Activated T-cell treated with anti-CD3 and anti-CD28 coated beads, Interleukin-2, amount 50 U/mL, for 72 hours (primary cell): Measurements from ENCODE around the gene DAGLA. TPM values are rescaled to one million over a fixed set of nuclear protein-coding genes. Genes with fewer than 3 reads are reported as not detected.

Experiments
- ATAC-seq, 2 donors: fragments of 150-1000 bp; cut with Tn5 transposase; replicated peaks in 1 of 2; 2 replicates each; pipeline ENCODE4 v1.10.0; 2021; ENCODE audit warnings: moderate library complexity in 2 of 2, mild to moderate bottlenecking in 1 of 2
- DNase-seq, 2 donors: peaks; one replicate each; pipeline ENCODE4 v3.0.0; 2021 to 2022; ENCODE audit warnings: mixed read lengths in 1 of 2
- H3K27ac Mint-ChIP-seq: one replicate; pipeline ENCODE4 v1.8.0; 2022; ENCODE audit warnings: mild to moderate bottlenecking, moderate library complexity, mixed read lengths
- H3K27me3 Mint-ChIP-seq: one replicate; pipeline ENCODE4 v1.8.0; 2022; ENCODE audit warnings: low read depth, mixed read lengths
- H3K36me3 Mint-ChIP-seq, 2 donors: one replicate each; pipeline ENCODE4 v1.8.0; 2022; ENCODE audit warnings: mixed read lengths in 2 of 2, mild to moderate bottlenecking in 1 of 2; ENCODE audit not compliant: insufficient read depth in 2 of 2
- H3K4me1 Mint-ChIP-seq: one replicate; pipeline ENCODE4 v1.8.0; 2022; ENCODE audit warnings: low read depth, mixed read lengths
- H3K4me3 Mint-ChIP-seq, 2 donors: one replicate each; pipeline ENCODE4 v1.8.0; 2022; ENCODE audit warnings: mild to moderate bottlenecking in 2 of 2, mixed read lengths in 2 of 2, moderate library complexity in 2 of 2
- H3K9me3 Mint-ChIP-seq, 2 donors: one replicate each; pipeline ENCODE4 v1.8.0; 2022; ENCODE audit warnings: mixed read lengths in 2 of 2
- total RNA-seq, 2 donors: library from RNA; stranded (reverse); gene quantifications; one replicate each; pipeline ENCODE4 v1.2.3, GENCODE V29; 2022

The DAGLA gene
- total RNA-seq, 2 donors from 2014 or later, result 0.05 to 0.09 TPM

DNA sequence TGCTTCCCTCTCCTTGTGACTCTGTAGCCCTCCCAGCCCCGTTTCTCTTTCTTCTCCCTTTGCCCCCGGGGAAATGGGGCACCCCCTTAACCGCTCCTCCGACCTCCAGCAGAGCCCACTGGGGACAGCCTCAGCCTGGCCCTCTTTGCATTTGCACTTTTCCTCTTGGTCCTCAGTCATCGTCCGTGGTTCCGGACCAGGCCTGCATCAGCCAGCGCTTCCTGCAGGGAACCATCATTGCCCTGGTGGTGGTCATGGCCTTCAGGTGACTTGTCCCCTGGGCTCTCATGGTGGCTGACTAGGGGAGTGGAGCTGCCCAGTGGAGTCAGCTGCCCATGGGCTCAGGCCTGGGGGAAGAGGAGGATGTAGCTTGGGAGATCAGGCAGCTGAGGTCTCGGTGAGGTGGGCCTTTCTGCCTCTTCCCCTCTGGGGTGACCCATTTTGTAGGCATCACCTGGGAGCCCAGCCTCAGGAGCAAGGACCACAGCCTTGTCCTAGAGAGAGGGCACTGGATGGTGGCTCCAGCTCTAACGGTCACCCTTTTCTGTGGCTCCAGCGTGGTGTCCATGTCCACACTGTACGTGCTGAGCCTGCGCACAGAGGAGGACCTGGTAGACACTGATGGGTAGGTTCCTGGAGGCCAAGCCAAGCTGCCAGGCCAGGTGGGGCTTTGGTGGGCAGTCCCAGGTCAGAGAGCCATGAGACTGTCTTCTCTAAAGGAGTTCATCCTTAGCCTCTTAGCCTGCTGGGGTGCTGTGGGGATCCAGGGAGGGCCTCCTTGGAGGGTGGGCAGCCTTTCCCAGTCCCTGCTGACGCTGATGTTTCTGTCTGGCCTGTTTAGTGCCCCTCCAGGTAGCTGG lies 99.7 kb downstream of the DAGLA start:
- Mint-ChIP-seq H3K4me1 (peaks cover 17% of the 10 kb centered on the region), H3K4me3 (no peak overlapping the region), H3K36me3 (peaks cover 0 to 2% of the 10 kb centered on the region in 2 donors), H3K27ac (no peak overlapping the region), H3K27me3 (no peaks in the 10 kb centered on the region), H3K9me3 (no peaks in the 10 kb centered on the region)
- ATAC-seq (no peak), DNase-seq (no peak)

DNA sequence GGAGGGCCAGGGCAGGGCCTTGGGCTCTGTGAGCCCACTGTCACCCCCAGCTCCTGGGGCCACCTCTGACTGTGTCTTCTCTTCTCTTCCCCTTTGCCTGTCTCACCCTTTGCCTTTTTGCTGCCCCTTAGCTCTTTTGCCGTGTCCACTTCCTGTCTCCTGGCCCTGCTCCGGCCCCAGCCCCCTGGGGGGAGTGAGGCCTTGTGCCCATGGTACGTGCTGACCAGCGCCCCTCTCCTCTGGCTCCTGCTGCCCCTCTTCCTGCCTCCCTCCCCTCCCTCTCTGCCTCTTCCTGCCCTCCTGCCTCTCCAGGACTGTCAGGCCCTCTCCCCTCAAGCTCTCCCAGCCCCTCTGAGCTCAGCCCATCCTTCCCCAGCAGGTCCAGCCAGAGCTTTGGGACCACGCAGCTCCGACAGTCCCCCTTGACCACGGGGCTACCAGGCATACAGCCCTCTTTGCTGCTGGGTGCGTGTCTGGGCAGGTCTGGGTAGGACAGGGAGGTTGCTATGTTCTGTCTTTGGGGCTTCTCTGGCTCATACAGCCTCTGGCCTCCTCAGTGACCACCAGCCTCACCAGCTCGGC lies 100.5 kb downstream of the DAGLA start:
- no peak for DNase-seq
- no peak for ATAC-seq
- Mint-ChIP-seq H3K4me1 (peaks cover 17% of the 10 kb centered on the region), H3K27ac (no peak overlapping the region), H3K27me3 (no peaks in the 10 kb centered on the region), H3K4me3 (no peak overlapping the region), H3K36me3 (peaks cover 0 to 4% of the 10 kb centered on the region in 2 donors), H3K9me3 (no peaks in the 10 kb centered on the region)

GRCh38 chr11:61781585-61781984 lies 101.4 kb downstream of the DAGLA start:
- ATAC-seq (no peak), DNase-seq (no peak)
- peaks cover 13% of the 10 kb centered on the region for H3K4me1 Mint-ChIP-seq
- H3K27ac Mint-ChIP-seq, result no peak overlapping the region
- H3K36me3 Mint-ChIP-seq, result peaks cover 0 to 4% of the 10 kb centered on the region in 2 donors
- H3K9me3 Mint-ChIP-seq, result no peaks in the 10 kb centered on the region
- no peaks in the 10 kb centered on the region for H3K27me3 Mint-ChIP-seq
- H3K4me3 Mint-ChIP-seq, result no peak overlapping the region

- peaks cover 6% of the 10 kb centered on the region for H3K4me1 Mint-ChIP-seq
- no peak overlapping the region for H3K4me3 Mint-ChIP-seq
- DNase-seq (no peak), ATAC-seq (no peak)
- peaks cover 0 to 4% of the 10 kb centered on the region in 2 donors for H3K36me3 Mint-ChIP-seq
- no peaks in the 10 kb centered on the region for H3K9me3 Mint-ChIP-seq
- H3K27me3 Mint-ChIP-seq, result no peaks in the 10 kb centered on the region
- H3K27ac Mint-ChIP-seq, result no peak overlapping the region
Measured at GRCh38 chr11:61782299-61782698, 102.1 kb downstream of the DAGLA start.

DNA sequence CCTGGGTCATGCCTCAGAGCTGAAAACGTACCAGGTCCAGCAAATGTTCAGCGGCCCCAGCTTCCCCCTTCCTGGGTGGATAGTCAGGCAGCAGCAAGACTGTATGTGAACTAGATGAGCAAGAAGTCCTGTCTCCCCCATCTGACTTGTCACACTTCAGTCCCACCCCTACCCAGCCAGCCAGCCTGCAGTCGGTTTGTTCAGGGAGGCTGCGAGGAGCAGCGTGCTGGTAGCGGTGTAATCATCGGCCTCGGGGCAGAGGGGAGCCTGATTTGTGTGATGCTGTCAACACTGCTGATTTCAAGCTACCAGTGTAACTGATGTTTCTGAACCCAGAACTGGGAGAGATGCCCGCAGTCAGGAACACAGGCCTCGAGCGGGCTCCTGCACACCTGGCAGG lies 102.7 kb downstream of the DAGLA start:
- DNase-seq, result no peak
- Mint-ChIP-seq H3K36me3 (peaks cover 0 to 4% of the 10 kb centered on the region in 2 donors), H3K4me3 (no peak overlapping the region), H3K27me3 (no peaks in the 10 kb centered on the region), H3K9me3 (no peaks in the 10 kb centered on the region), H3K4me1 (peaks cover 4% of the 10 kb centered on the region), H3K27ac (no peak overlapping the region)
- no peak for ATAC-seq

- ATAC-seq, result no peak
- Mint-ChIP-seq H3K4me3 (no peak overlapping the region), H3K9me3 (no peaks in the 10 kb centered on the region), H3K27ac (no peak overlapping the region), H3K36me3 (peaks cover 4 to 8% of the 10 kb centered on the region in 2 donors), H3K4me1 (no peaks in the 10 kb centered on the region), H3K27me3 (no peaks in the 10 kb centered on the region)
- no peak for DNase-seq
Measured at GRCh38 chr11:61783717-61784505, 103.7 kb downstream of the DAGLA start.

DNA sequence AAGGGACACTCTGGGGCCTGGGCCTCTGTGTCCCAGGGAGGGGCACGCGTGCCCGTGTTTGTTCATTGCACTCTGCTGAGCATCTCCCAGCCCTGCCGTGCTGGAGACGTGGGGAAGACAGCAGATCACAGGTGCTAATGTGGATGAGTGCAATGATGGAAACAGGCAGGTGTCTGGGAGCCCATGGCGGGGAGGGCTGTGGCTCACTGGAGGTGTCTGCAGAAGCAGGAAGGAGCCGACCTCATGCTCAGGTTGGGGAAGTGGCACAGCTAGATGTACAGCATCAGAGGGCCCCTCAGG lies 104.3 kb downstream of the DAGLA start:
- no peak for DNase-seq
- Mint-ChIP-seq H3K9me3 (no peaks in the 10 kb centered on the region), H3K36me3 (peaks cover 4 to 8% of the 10 kb centered on the region in 2 donors), H3K4me1 (peaks cover 2% of the 10 kb centered on the region), H3K4me3 (no peak overlapping the region), H3K27me3 (no peaks in the 10 kb centered on the region), H3K27ac (no peak overlapping the region)
- no peak for ATAC-seq

DNA sequence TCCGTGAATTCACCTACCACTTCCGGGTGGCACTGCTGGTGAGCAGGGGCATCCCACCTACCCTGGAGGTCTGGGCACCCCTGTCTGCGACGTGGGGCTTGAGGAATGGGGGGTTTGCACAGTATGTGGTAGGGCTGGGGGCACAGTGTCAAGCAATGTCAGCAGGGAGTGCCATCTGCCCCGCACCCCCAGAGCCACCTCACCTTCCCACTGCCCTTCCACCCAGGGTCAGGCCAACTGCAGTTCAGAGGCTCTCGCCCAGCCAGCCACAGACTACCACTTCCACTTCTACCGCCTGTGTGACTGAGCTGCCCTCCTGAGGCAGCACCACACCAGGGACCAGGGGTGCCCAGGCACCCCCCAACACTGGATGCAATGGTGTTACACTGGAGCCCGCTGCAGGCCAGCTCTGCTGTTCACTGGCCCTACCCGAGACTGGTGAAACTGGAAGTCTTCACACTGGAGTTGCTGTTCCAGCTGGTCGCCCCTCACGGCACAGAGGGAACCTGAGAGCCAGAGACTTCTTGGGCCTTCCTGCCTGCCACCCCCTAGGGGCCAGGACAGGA lies 105.7 kb downstream of the DAGLA start:
- no peak for DNase-seq
- H3K27ac Mint-ChIP-seq, result no peak overlapping the region
- H3K9me3 Mint-ChIP-seq, result no peaks in the 10 kb centered on the region
- H3K4me3 Mint-ChIP-seq, result no peak overlapping the region
- peaks cover 13% of the 10 kb centered on the region for H3K4me1 Mint-ChIP-seq
- no peak for ATAC-seq
- H3K27me3 Mint-ChIP-seq, result no peaks in the 10 kb centered on the region
- peaks cover 6 to 8% of the 10 kb centered on the region in 2 donors for H3K36me3 Mint-ChIP-seq

DNA sequence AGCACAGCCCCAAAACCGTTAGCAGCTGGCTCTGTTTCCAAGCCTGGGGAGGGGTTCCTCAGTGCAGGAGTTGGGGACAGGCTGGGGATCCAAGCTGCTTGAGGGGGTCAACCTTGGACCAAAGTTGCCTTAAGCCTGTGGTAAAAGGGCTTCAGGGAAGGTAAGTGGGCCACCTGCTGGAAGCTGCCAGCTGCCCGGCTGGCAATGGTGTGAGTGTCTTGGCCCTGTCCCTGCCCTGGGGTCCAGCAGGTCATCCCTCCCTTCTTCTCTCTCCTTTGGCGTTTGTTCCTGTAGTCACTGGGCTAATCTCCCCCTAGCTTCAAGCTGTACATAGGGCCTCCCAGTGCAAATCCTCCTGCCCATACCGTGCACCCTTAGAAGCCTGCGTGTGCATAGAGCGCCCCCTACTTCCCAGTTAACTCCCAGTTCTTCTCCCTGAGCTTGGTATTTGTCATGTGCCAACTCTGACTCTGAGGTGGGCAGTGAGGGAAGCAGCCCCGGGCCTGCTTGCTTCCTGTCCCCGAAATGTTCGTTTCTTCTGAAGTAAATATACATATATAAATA lies 107.8 kb downstream of the DAGLA start:
- peaks cover 21% of the 10 kb centered on the region for H3K4me1 Mint-ChIP-seq
- peak in 1 of 2 donors; percentile 20 for DNase-seq
- H3K4me3 Mint-ChIP-seq, result no peak overlapping the region
- no peak overlapping the region for H3K27ac Mint-ChIP-seq
- H3K36me3 Mint-ChIP-seq, result peaks cover 11% of the 10 kb centered on the region in 2 donors
- no peaks in the 10 kb centered on the region for H3K27me3 Mint-ChIP-seq
- H3K9me3 Mint-ChIP-seq, result no peaks in the 10 kb centered on the region
- ATAC-seq, result no peak

- H3K4me1 Mint-ChIP-seq, result peaks cover 48% of the 10 kb centered on the region
- ATAC-seq (peak; percentile 43 to 64), DNase-seq (peak; percentile 65 to 72)
- no peaks in the 10 kb centered on the region for H3K9me3 Mint-ChIP-seq
- peak overlapping the region; percentile 97 to 98 for H3K4me3 Mint-ChIP-seq
- H3K27me3 Mint-ChIP-seq, result no peaks in the 10 kb centered on the region
- H3K36me3 Mint-ChIP-seq, result peaks cover 12 to 22% of the 10 kb centered on the region in 2 donors
- peak overlapping the region; percentile 99 for H3K27ac Mint-ChIP-seq
Measured at GRCh38 chr11:61791737-61792309, 111.6 kb downstream of the DAGLA start.

DNA sequence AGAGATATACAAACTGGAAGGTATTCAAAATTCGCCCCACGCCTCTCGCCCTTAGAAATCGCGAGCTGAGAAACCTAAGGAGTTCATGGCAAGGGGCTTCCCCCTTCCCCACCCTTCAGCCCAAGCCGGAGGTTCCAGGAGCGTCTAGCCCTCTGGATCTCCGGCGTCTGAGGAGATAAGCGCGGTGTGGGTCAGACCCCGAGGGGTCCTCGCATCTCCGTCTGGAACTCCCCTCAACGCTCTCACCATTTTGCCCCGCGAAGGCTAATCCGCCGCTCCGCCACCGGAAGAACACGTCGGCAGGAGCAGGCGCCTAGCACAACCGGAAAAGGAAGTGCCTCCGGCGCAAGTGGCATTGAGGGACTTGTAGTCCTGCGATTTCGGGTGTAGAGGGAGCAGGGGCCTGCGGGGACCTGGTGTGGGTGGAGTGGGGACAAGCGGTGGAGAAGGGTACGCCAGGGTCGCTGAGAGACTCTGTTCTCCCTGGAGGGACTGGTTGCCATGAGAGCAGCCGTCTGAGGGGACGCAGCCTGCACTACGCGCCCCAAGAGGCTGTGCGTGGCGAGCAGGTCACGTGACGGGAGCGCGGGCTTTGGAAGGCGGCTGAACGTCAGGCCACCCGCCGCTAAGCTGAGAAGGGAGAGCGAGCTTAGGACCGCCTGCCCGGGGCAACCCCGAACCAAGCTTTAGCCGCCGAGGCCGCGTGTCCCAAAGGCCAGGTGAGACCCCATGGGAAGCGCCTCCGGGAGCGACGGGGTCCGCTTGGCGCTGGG lies 112.3 kb downstream of the DAGLA start, which contains the start of the genes FEN1 and TMEM258:
FEN1 (plus strand) TSS at position 602 of the 773 bp plus-strand sequence. CDS start 2,451 bp downstream, outside the sequence.
TMEM258 (minus strand) TSS at position 290 of the 773 bp plus-strand sequence; CDS start at position 249, 41 bp downstream.
- H3K9me3 Mint-ChIP-seq, result no peaks in the 10 kb centered on the region
- H3K36me3 Mint-ChIP-seq, result peaks cover 14 to 27% of the 10 kb centered on the region in 2 donors
- H3K27me3 Mint-ChIP-seq, result no peaks in the 10 kb centered on the region

More for the DNA sequence above, 112.3 kb downstream of the DAGLA start, which contains the start of the genes FEN1 and TMEM258:
- Mint-ChIP-seq H3K4me1 (peaks cover 55% of the 10 kb centered on the region), H3K27ac (peak within 1 kb of the TSS; percentile 99), H3K4me3 (peak within 1 kb of the TSS; percentile 97 to 98)
- ATAC-seq (peak; percentile 90 to 94), DNase-seq (peak; percentile 89 to 93)
